OCI-LY3 (cell line): ENCODE measurements around the gene IVNS1ABP.

Experiments used
- CTCF ChIP-seq: fragments of 200-600, 300-600 bp; sonication (generic); IDR thresholded peaks from 2 replicates; pipeline ENCODE4 v1.5.1; 2014; ENCODE audit warnings: antibody characterized with exemption, low read length, low read depth
- EZH2phosphoT487 ChIP-seq: fragments of 200-600 bp; shearing (Covaris generic); IDR thresholded peaks from 2 replicates; pipeline ENCODE4 v1.6.1; 2018; ENCODE audit warnings: antibody characterized with exemption, mixed run types, low read depth

GRCh38 chr1:185279571-185279970, 37.5 kb downstream of the IVNS1ABP start:
- TF ChIP-seq CTCF (no peak), EZH2phosphoT487 (no peak)
